ENCODE results near the gene MMP27.

Gene MMP27

GRCh38 chr11:102717280-102717679 lies 11.7 kb upstream of the MMP27 start:
- Mint-ChIP-seq H3K27ac (no peak overlapping the region), H3K4me1 (ENCODE audit: low read depth) (no peaks in the 10 kb centered on the region), H3K36me3 (ENCODE audit: low read depth) (no peaks in the 10 kb centered on the region), H3K27me3 (peaks cover 7% of the 10 kb centered on the region), H3K4me3 (no peak overlapping the region), H3K9me3 (no peaks in the 10 kb centered on the region)

GRCh38 chr11:102716527-102716926 lies 11.0 kb upstream of the MMP27 start:
- H3K36me3 Mint-ChIP-seq (ENCODE audit: low read depth): no peaks in the 10 kb centered on the region
- H3K27me3 Mint-ChIP-seq: peaks cover 8% of the 10 kb centered on the region
- H3K4me3 Mint-ChIP-seq: no peak overlapping the region
- no peak overlapping the region for H3K27ac Mint-ChIP-seq
- no peaks in the 10 kb centered on the region for H3K4me1 Mint-ChIP-seq (ENCODE audit: low read depth)
- no peaks in the 10 kb centered on the region for H3K9me3 Mint-ChIP-seq

GRCh38 chr11:102712137-102712536 lies 6.6 kb upstream of the MMP27 start:
- H3K27me3 Mint-ChIP-seq: peaks cover 17% of the 10 kb centered on the region
- no peaks in the 10 kb centered on the region for H3K9me3 Mint-ChIP-seq
- H3K36me3 Mint-ChIP-seq (ENCODE audit: low read depth): no peaks in the 10 kb centered on the region
- no peak overlapping the region for H3K4me3 Mint-ChIP-seq
- no peak overlapping the region for H3K27ac Mint-ChIP-seq
- H3K4me1 Mint-ChIP-seq (ENCODE audit: low read depth): no peaks in the 10 kb centered on the region

- no peaks in the 10 kb centered on the region for H3K36me3 Mint-ChIP-seq (ENCODE audit: low read depth)
- no peaks in the 10 kb centered on the region for H3K4me1 Mint-ChIP-seq (ENCODE audit: low read depth)
- H3K9me3 Mint-ChIP-seq: no peaks in the 10 kb centered on the region
- no peak overlapping the region for H3K4me3 Mint-ChIP-seq
- peaks cover 21% of the 10 kb centered on the region for H3K27me3 Mint-ChIP-seq
- no peak overlapping the region for H3K27ac Mint-ChIP-seq
Measured at GRCh38 chr11:102709201-102709945, 3.8 kb upstream of the MMP27 start.

- H3K36me3 Mint-ChIP-seq (ENCODE audit: low read depth): no peaks in the 10 kb centered on the region
- H3K9me3 Mint-ChIP-seq: no peaks in the 10 kb centered on the region
- no peak overlapping the region for H3K27ac Mint-ChIP-seq
- H3K4me1 Mint-ChIP-seq (ENCODE audit: low read depth): no peaks in the 10 kb centered on the region
- peaks cover 21% of the 10 kb centered on the region for H3K27me3 Mint-ChIP-seq
- no peak overlapping the region for H3K4me3 Mint-ChIP-seq
Measured at GRCh38 chr11:102708654-102709053, 3.1 kb upstream of the MMP27 start.

GRCh38 chr11:102704841-102705240 lies 728 bp downstream of the MMP27 start:
- H3K4me3 Mint-ChIP-seq: no peak overlapping the region
- H3K9me3 Mint-ChIP-seq: no peaks in the 10 kb centered on the region
- no peak overlapping the region for H3K27ac Mint-ChIP-seq
- no peaks in the 10 kb centered on the region for H3K36me3 Mint-ChIP-seq (ENCODE audit: low read depth)
- H3K4me1 Mint-ChIP-seq (ENCODE audit: low read depth): no peaks in the 10 kb centered on the region
- H3K27me3 Mint-ChIP-seq: peaks cover 13% of the 10 kb centered on the region

- Mint-ChIP-seq H3K36me3 (ENCODE audit: low read depth) (no peaks in the 10 kb centered on the region), H3K27ac (no peak overlapping the region), H3K9me3 (no peaks in the 10 kb centered on the region), H3K4me1 (ENCODE audit: low read depth) (no peaks in the 10 kb centered on the region), H3K4me3 (no peak overlapping the region), H3K27me3 (peaks cover 7% of the 10 kb centered on the region)
Measured at GRCh38 chr11:102703826-102704493, 1.6 kb downstream of the MMP27 start.

GRCh38 chr11:102695201-102695600 lies 10.4 kb downstream of the MMP27 start:
- Mint-ChIP-seq H3K9me3 (no peaks in the 10 kb centered on the region), H3K27me3 (peaks cover 25% of the 10 kb centered on the region), H3K4me1 (ENCODE audit: low read depth) (no peaks in the 10 kb centered on the region), H3K4me3 (no peak overlapping the region), H3K36me3 (ENCODE audit: low read depth) (no peaks in the 10 kb centered on the region), H3K27ac (no peak overlapping the region)

GRCh38 chr11:102685754-102686153 lies 19.8 kb downstream of the MMP27 start:
- H3K4me1 Mint-ChIP-seq (ENCODE audit: low read depth): no peaks in the 10 kb centered on the region
- no peak overlapping the region for H3K27ac Mint-ChIP-seq
- peaks cover 9% of the 10 kb centered on the region for H3K27me3 Mint-ChIP-seq
- no peak overlapping the region for H3K4me3 Mint-ChIP-seq
- no peaks in the 10 kb centered on the region for H3K36me3 Mint-ChIP-seq (ENCODE audit: low read depth)
- no peaks in the 10 kb centered on the region for H3K9me3 Mint-ChIP-seq

GRCh38 chr11:102685338-102685737 lies 20.2 kb downstream of the MMP27 start:
- H3K4me1 Mint-ChIP-seq (ENCODE audit: low read depth): no peaks in the 10 kb centered on the region
- no peaks in the 10 kb centered on the region for H3K36me3 Mint-ChIP-seq (ENCODE audit: low read depth)
- H3K27me3 Mint-ChIP-seq: peaks cover 8% of the 10 kb centered on the region
- H3K4me3 Mint-ChIP-seq: no peak overlapping the region
- no peaks in the 10 kb centered on the region for H3K9me3 Mint-ChIP-seq
- H3K27ac Mint-ChIP-seq: no peak overlapping the region

GRCh38 chr11:102683277-102683676 lies 22.3 kb downstream of the MMP27 start:
- Mint-ChIP-seq H3K36me3 (ENCODE audit: low read depth) (no peaks in the 10 kb centered on the region), H3K27me3 (peaks cover 12% of the 10 kb centered on the region), H3K27ac (no peak overlapping the region), H3K4me3 (no peak overlapping the region), H3K9me3 (no peaks in the 10 kb centered on the region), H3K4me1 (ENCODE audit: low read depth) (no peaks in the 10 kb centered on the region)

GRCh38 chr11:102680945-102681344 lies 24.6 kb downstream of the MMP27 start:
- Mint-ChIP-seq H3K9me3 (no peaks in the 10 kb centered on the region), H3K4me3 (no peak overlapping the region), H3K27ac (no peak overlapping the region), H3K4me1 (ENCODE audit: low read depth) (no peaks in the 10 kb centered on the region), H3K27me3 (peaks cover 12% of the 10 kb centered on the region), H3K36me3 (ENCODE audit: low read depth) (no peaks in the 10 kb centered on the region)

GRCh38 chr11:102678022-102678421 lies 27.5 kb downstream of the MMP27 start:
- no peaks in the 10 kb centered on the region for H3K36me3 Mint-ChIP-seq (ENCODE audit: low read depth)

GRCh38 chr11:102676084-102676483 lies 29.5 kb downstream of the MMP27 start:
- peaks cover 8% of the 10 kb centered on the region for H3K27me3 Mint-ChIP-seq
- no peak overlapping the region for H3K4me3 Mint-ChIP-seq
- H3K4me1 Mint-ChIP-seq (ENCODE audit: low read depth): no peaks in the 10 kb centered on the region
- no peaks in the 10 kb centered on the region for H3K36me3 Mint-ChIP-seq (ENCODE audit: low read depth)
- H3K9me3 Mint-ChIP-seq: no peaks in the 10 kb centered on the region
- H3K27ac Mint-ChIP-seq: no peak overlapping the region

More at GRCh38 chr11:102678022-102678421, 27.5 kb downstream of the MMP27 start:
- Mint-ChIP-seq H3K9me3 (no peaks in the 10 kb centered on the region), H3K4me1 (ENCODE audit: low read depth) (no peaks in the 10 kb centered on the region), H3K27me3 (peaks cover 14% of the 10 kb centered on the region), H3K4me3 (no peak overlapping the region), H3K27ac (no peak overlapping the region)

GRCh38 chr11:102669664-102670063 lies 35.9 kb downstream of the MMP27 start:
- H3K9me3 Mint-ChIP-seq: no peaks in the 10 kb centered on the region
- H3K4me1 Mint-ChIP-seq (ENCODE audit: low read depth): peaks cover 4% of the 10 kb centered on the region
- H3K27ac Mint-ChIP-seq: no peak overlapping the region
- no peak overlapping the region for H3K4me3 Mint-ChIP-seq
- no peaks in the 10 kb centered on the region for H3K36me3 Mint-ChIP-seq (ENCODE audit: low read depth)
- no peaks in the 10 kb centered on the region for H3K27me3 Mint-ChIP-seq
